OCI-LY7 (cell line): Measurements from ENCODE around the gene TMEM109. TPM values are rescaled to one million over a fixed set of nuclear protein-coding genes. Genes with fewer than 3 reads are reported as not detected.

Source experiments
- BruUV-seq: library from RNA; stranded (reverse); fragments of 400-500 nt; replicated peaks from 2 replicates; lab custom pipeline; 2021; lab: Mats Ljungman, UMichigan
- CTCF ChIA-PET: fragments of 300-600 bp; sonication (Branson Sonifier 250); formaldehyde crosslinking; loops from one replicate; lab custom pipeline; 2022; ENCODE audit warnings: antibody characterized with exemption; ENCODE audit not compliant: unreplicated experiment; lab: Charles Lee
- POLR2A ChIA-PET: fragments of 300-600 bp; sonication (Branson Sonifier 250); formaldehyde crosslinking; loops from one replicate; lab custom pipeline; 2022; ENCODE audit warnings: antibody characterized with exemption; lab: Charles Lee
- DNase-seq: peaks from one replicate; pipeline ENCODE4 v3.0.0-alpha.2; 2015; ENCODE audit warnings: low spot score
- H2AFZ ChIP-seq: fragments of 200-600 bp; sonication (generic), shearing (Covaris generic); 2 replicates; pipeline ENCODE4 v1.6.1; 2014; ENCODE audit warnings: mild to moderate bottlenecking, antibody characterized with exemption, low read length, moderate library complexity
- H3K27ac ChIP-seq: fragments of 200-600 bp; sonication (generic); 2 replicates; pipeline ENCODE4 v1.5.1; 2014; ENCODE audit warnings: mixed run types, low read depth, mild to moderate bottlenecking, moderate library complexity, low read length, inconsistent platforms; ENCODE audit not compliant: poor library complexity, severe bottlenecking
- H3K36me3 ChIP-seq: fragments of 200-600 bp; sonication (generic); 2 replicates; pipeline ENCODE4 v1.6.1; 2014; ENCODE audit warnings: mild to moderate bottlenecking, antibody characterized with exemption, low read length, moderate library complexity, mixed read lengths; ENCODE audit not compliant: insufficient read depth
- H3K4me1 ChIP-seq: fragments of 200-600 bp; sonication (generic); 2 replicates; pipeline ENCODE4 v1.5.1; 2014; ENCODE audit warnings: mild to moderate bottlenecking, low read length; ENCODE audit not compliant: insufficient read depth, poor library complexity, severe bottlenecking
- H3K4me2 ChIP-seq: fragments of 200-600 bp; sonication (generic); 2 replicates; pipeline ENCODE4 v1.6.1; 2014; ENCODE audit warnings: mild to moderate bottlenecking, low read length
- H3K4me3 ChIP-seq: fragments of 200-600 bp; sonication (generic); 2 replicates; pipeline ENCODE4 v1.5.1; 2014; ENCODE audit warnings: mild to moderate bottlenecking, low read depth, low read length; ENCODE audit not compliant: poor library complexity, severe bottlenecking
- H3K79me2 ChIP-seq: fragments of 200-600 bp; sonication (generic); 2 replicates; pipeline ENCODE4 v1.6.1; 2016; ENCODE audit warnings: low read depth, mild to moderate bottlenecking, low read length, moderate library complexity, mixed read lengths; ENCODE audit not compliant: insufficient read depth
- H3K9me2 ChIP-seq: fragments of 200-600 bp; sonication (generic); 2 replicates; pipeline ENCODE4 v1.6.1; 2016; ENCODE audit warnings: mild to moderate bottlenecking, low read length, mixed read lengths; ENCODE audit not compliant: insufficient read depth
- H3K9me3 ChIP-seq: fragments of 200-600 bp; sonication (generic); 2 replicates; pipeline ENCODE4 v1.6.1; 2014; ENCODE audit warnings: mild to moderate bottlenecking, mixed run types, low read length, mixed read lengths
- H4K20me1 ChIP-seq: fragments of 200-600 bp; sonication (generic); 2 replicates; pipeline ENCODE4 v1.6.1; 2014; ENCODE audit warnings: mild to moderate bottlenecking, antibody characterized with exemption, low read length, moderate library complexity, mixed read lengths; ENCODE audit not compliant: insufficient read depth
- EZH2phosphoT487 ChIP-seq: fragments of 200-600 bp; sonication (generic); IDR thresholded peaks from 2 replicates; pipeline ENCODE4 v1.6.1; 2018; ENCODE audit warnings: low read depth, borderline replicate concordance, mild to moderate bottlenecking, mixed run types, antibody characterized with exemption, low read length, moderate library complexity, mixed read lengths
- intact Hi-C: fragments of 100-400 bp; cut with micrococcal nuclease; formaldehyde crosslinking; loops from one replicate; pipeline ENCODE4 v1.10.0; 2022; ENCODE audit not compliant: unreplicated experiment
- total RNA-seq, 2 experiments: library from RNA; depleted of rRNA in 1 of 2; stranded (reverse); fragments of >200 nt in 1 of 2; shearing (Covaris generic) in 1 of 2; gene quantifications; 2 replicates each; pipeline ENCODE4 v1.2.3, GENCODE V29; 2014 to 2022
- TF ChIP-seq, protein P1 (sequence below): fragments of 200-600 bp; sonication (generic); conservative IDR thresholded peaks from 2 replicates; pipeline ENCODE4 v1.5.1; 2014; ENCODE audit warnings: mild to moderate bottlenecking, antibody characterized with exemption, low read length, moderate library complexity, mixed read lengths

The TMEM109 gene
- total RNA-seq, 2 experiments from 2014 or later, result 57.0 to 67.8 TPM

DNA sequence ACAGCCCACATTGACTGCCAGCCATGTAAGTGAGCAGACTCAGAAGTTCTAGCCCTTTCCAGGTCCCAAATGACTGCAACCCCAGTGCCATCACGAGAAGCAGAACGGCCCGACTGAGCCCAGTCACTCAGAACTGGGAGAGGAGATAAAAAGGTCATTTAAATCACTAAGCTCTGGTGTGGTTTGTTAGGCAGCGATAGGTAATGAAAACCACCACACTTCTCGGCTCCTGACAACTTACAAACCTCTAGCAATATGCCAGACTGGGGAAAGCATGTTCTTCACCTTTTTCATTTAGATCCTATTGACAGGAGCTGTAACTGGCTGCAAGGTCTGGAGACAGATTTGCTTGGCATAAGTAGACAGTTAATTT is 31.3 kb downstream of the TMEM109 start:
- DNase-seq, result no peak
- Histone ChIP-seq H3K9me3 (no peaks in the 10 kb centered on the region), H3K4me1 (peaks cover 30% of the 10 kb centered on the region), H3K9me2 (no peaks in the 10 kb centered on the region), H3K4me2 (no peak overlapping the region), H3K27ac (no peak overlapping the region), H3K36me3 (peaks cover 13% of the 10 kb centered on the region; the same call in 1 of the 2 replicates), H3K79me2 (peaks cover 3% of the 10 kb centered on the region; the same call in 1 of the 2 replicates), H4K20me1 (no peaks in the 10 kb centered on the region), H3K4me3 (no peak overlapping the region), H2AFZ (no peak overlapping the region)
- BruUV-seq, result no TSS peak
- ChIA-PET CTCF (no interaction called here), POLR2A (interaction anchor here (1.1 kb wide), 1 partner anchor 30 kb away, joined by 4 read pairs; no protein-coding TSS in a partner anchor)
- intact Hi-C loops, result no loop called here
- TF ChIP-seq, protein P1, sequence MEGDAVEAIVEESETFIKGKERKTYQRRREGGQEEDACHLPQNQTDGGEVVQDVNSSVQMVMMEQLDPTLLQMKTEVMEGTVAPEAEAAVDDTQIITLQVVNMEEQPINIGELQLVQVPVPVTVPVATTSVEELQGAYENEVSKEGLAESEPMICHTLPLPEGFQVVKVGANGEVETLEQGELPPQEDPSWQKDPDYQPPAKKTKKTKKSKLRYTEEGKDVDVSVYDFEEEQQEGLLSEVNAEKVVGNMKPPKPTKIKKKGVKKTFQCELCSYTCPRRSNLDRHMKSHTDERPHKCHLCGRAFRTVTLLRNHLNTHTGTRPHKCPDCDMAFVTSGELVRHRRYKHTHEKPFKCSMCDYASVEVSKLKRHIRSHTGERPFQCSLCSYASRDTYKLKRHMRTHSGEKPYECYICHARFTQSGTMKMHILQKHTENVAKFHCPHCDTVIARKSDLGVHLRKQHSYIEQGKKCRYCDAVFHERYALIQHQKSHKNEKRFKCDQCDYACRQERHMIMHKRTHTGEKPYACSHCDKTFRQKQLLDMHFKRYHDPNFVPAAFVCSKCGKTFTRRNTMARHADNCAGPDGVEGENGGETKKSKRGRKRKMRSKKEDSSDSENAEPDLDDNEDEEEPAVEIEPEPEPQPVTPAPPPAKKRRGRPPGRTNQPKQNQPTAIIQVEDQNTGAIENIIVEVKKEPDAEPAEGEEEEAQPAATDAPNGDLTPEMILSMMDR, result no peak
- TF ChIP-seq EZH2phosphoT487, result no peak

DNA sequence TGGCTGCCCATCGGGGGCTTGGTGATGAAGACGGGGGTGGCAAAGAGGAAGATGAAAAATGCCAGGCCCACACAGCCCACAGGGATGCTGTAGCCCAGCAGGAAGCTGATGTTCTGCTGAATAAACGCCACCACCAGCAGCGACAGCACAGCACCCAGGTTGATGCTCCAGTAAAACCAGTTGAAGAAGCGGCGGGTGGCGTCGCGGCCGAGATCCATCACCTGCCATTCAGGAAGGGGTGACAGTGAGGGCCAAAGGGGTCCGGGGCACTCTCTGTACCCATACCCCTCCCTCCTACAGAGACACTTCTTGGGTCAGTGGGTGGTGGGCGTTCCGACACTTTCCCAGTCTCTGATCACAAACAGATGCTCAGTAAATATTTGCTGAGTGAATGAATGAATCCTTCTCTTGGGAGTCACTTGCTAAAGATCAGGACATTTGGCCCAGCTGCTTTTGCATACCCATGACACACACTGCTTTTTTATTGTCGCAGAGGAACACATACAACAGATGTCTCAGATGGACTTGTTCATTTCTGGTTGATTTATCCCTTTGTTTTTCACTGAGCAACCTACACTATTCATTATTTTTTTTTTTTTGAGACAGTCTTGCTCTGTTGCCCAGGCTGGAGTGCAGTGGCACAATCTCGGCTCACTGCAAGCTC is 32.8 kb downstream of the TMEM109 start:
- POLR2A ChIA-PET, result no interaction called here
- Histone ChIP-seq H3K4me2 (no peak overlapping the region), H3K4me3 (no peak overlapping the region), H3K79me2 (peaks cover 3% of the 10 kb centered on the region; the same call in 1 of the 2 replicates), H4K20me1 (no peaks in the 10 kb centered on the region), H3K36me3 (peaks cover 5% of the 10 kb centered on the region; the same call in 1 of the 2 replicates), H3K9me2 (no peaks in the 10 kb centered on the region), H3K9me3 (no peaks in the 10 kb centered on the region), H3K4me1 (peaks cover 31% of the 10 kb centered on the region), H3K27ac (no peak overlapping the region), H2AFZ (no peak overlapping the region)
- TF ChIP-seq, protein P1, result no peak
- no peak for TF ChIP-seq EZH2phosphoT487
- intact Hi-C loops, result no loop called here
- CTCF ChIA-PET, result no interaction called here
- DNase-seq, result no peak
- no TSS peak for BruUV-seq

DNA sequence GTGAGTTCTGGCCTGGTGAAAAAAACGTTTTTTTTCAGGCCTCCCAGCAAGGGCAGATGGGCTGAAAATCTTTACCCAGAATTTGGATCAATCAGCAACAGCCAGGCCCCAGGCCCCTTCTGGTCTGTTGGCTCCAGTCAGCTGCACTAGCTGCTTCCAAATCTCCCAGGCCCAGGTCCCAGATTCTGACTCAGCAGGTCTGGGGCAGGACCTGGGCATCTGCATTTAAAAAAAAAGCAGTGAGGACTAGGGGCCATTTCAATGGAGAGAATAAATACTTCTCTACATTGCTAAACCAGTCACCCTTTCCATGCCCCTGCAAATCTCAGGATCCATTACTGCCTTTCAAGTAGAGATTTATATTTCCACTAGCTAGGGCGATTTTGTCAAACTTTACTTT is 33.7 kb downstream of the TMEM109 start:
- Histone ChIP-seq H3K9me3 (no peaks in the 10 kb centered on the region), H2AFZ (no peak overlapping the region), H3K27ac (no peak overlapping the region), H3K4me2 (no peak overlapping the region), H3K4me3 (no peak overlapping the region), H3K9me2 (no peaks in the 10 kb centered on the region), H3K4me1 (peaks cover 31% of the 10 kb centered on the region), H3K36me3 (peaks cover 5% of the 10 kb centered on the region; the same call in 1 of the 2 replicates), H4K20me1 (no peaks in the 10 kb centered on the region), H3K79me2 (peaks cover 3% of the 10 kb centered on the region; the same call in 1 of the 2 replicates)
- BruUV-seq, result no TSS peak
- CTCF ChIA-PET, result no interaction called here
- POLR2A ChIA-PET, result interaction anchor here (1.2 kb wide), 1 partner anchor 34 kb away, joined by 3 read pairs; the partner anchor contains the start of gene TMEM109
- TF ChIP-seq EZH2phosphoT487, result no peak
- TF ChIP-seq, protein P1, result no peak
- intact Hi-C loops, result no loop called here
- DNase-seq, result no peak
